Esophagus squamous epithelium (tissue), 5 donors: ENCODE measurements around the gene FGF12. TPM values are rescaled to one million over a fixed set of nuclear protein-coding genes. Genes with fewer than 3 reads are reported as not detected.
"Not testable (repeated sequence)": the region's sequence is repeated elsewhere in the genome, so short reads cannot be mapped to it uniquely, and the experiment has no call there.

Source experiments
- DNase-seq: peaks from one replicate; lab custom pipeline; 2025; lab: John Stamatoyannopoulos, UW
- H3K27ac ChIP-seq, 4 donors: fragments of 200-600 bp; sonication (generic); one replicate each; pipeline ENCODE4 v1.5.1; 2016 to 2019; ENCODE audit warnings: mild to moderate bottlenecking in 1 of 4
- H3K27me3 ChIP-seq, 4 donors: fragments of 200-600 bp; sonication (generic); 1 replicate in 3 of 4; 2 replicates in 1 of 4; pipeline versions ENCODE4 v1.5.1 to v1.6.0; 2017 to 2021; ENCODE audit warnings: antibody characterized with exemption in 1 of 4
- H3K36me3 ChIP-seq, 3 donors: fragments of 200-600 bp; sonication (generic); one replicate each; pipeline ENCODE4 v1.5.1; 2016 to 2019
- H3K4me1 ChIP-seq, 3 donors: fragments of 200-600 bp; sonication (generic); one replicate each; pipeline ENCODE4 v1.5.1; 2017 to 2019
- H3K4me3 ChIP-seq, 4 donors: fragments of 200-600 bp; sonication (generic); 1 replicate in 3 of 4; 2 replicates in 1 of 4; pipeline ENCODE4 v1.5.1; 2016 to 2019; ENCODE audit warnings: mild to moderate bottlenecking in 2 of 4, moderate library complexity in 1 of 4
- H3K9me3 ChIP-seq, 3 donors: fragments of 200-600 bp; sonication (generic); one replicate each; pipeline ENCODE4 v1.5.1; 2016 to 2019
- CTCF ChIP-seq, 6 experiments: fragments of 450-650 bp in 4 of 6; fragments of 200-600 bp in 2 of 6; sonication (generic) in 2 of 6; IDR thresholded peaks; one replicate each; pipeline ENCODE4 v1.5.1; 2016 to 2019; ENCODE audit warnings: antibody characterized with exemption in 6 of 6, mild to moderate bottlenecking in 4 of 6, moderate library complexity in 4 of 6
- POLR2A ChIP-seq, 4 donors: fragments of 450-650 bp; IDR thresholded peaks; one replicate each; pipeline ENCODE4 v1.6.1; 2017; ENCODE audit warnings: antibody characterized with exemption in 4 of 4, mild to moderate bottlenecking in 4 of 4, moderate library complexity in 3 of 4
- WGBS, 2 donors: methylation state at CpG; one replicate each; pipeline ENCODE4 v1.1.5; 2018; 5-methylcytosine and 5-hydroxymethylcytosine counted together
- intact Hi-C: fragments of 100-400 bp; cut with DNase I; formaldehyde crosslinking; loops from one replicate; pipeline ENCODE4 v1.15.0; 2022
- total RNA-seq, 4 donors: library from RNA; depleted of rRNA; stranded (reverse); fragments of >200 nt; gene quantifications; one replicate each; pipeline ENCODE4 v1.1.0, GENCODE V29; 2016
- donor health status: DM: yes; HTN: yes; CAD: no.

FGF12 gene
- total RNA-seq, 4 donors from 2014 or later, result 0.18 to 1.6 (median 0.86) TPM

DNA sequence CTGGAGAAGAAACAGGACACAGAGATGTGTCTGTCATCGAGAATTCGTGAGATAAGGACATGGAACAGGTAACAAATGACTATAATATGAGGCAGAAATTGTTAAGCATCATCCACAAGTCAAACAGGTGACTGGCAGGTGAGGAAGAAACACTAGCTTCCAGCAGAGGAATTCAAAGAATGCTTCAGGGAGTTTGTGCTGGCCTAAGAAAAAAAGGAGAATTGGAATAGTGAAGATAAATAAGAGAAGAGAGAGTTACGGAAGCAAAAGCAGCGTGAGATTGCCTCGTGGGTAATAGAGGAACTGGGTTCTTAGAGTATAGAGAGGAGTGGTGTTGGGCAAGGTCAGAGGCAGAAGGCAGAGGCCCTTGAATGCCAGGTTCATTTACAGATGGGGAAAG lies 22.9 kb upstream of the FGF12 start:
- H3K27ac ChIP-seq, result no peak overlapping the region
- no peaks in the 10 kb centered on the region for H3K9me3 ChIP-seq
- intact Hi-C loops, result no loop called here
- 51 to 64% methylated on average over 5 of the region's 5 CpGs for WGBS, 2 donors
- H3K4me3 ChIP-seq, result no peak overlapping the region
- no peaks in the 10 kb centered on the region for H3K36me3 ChIP-seq
- no peaks in the 10 kb centered on the region for H3K4me1 ChIP-seq
- DNase-seq, result no peak
- no peak for TF ChIP-seq POLR2A (IDR thresholded peaks at IDR 0.05)
- TF ChIP-seq CTCF (IDR thresholded peaks at IDR 0.05), result no peak
- no peaks in the 10 kb centered on the region for H3K27me3 ChIP-seq

DNA sequence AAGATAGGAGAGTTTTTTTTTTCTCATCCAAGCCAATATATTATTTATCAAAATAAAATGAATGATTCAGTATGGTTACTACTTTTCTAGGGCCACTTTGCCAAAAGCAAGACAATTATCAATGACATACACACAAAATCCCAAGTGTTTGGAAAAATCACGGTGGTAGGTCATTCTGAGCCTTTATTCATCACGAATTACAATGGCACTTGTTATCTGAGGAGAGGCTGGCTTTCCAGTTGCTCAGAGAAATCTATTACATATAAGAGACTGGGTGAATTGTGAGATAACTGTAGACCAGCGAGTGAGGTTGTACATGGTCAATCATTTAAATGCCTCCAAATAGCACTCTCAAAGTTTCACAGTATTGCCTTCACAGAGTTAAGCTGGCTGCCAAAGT lies 20.4 kb upstream of the FGF12 start:
- WGBS, 2 donors, result 40 to 45% methylated on average over 3 of the region's 3 CpGs
- H3K4me1 ChIP-seq, result no peaks in the 10 kb centered on the region
- DNase-seq, result no peak
- intact Hi-C loops, result no loop called here
- no peaks in the 10 kb centered on the region for H3K9me3 ChIP-seq
- TF ChIP-seq CTCF (IDR thresholded peaks at IDR 0.05) (no peak), POLR2A (IDR thresholded peaks at IDR 0.05) (no peak)
- no peak overlapping the region for H3K4me3 ChIP-seq
- no peak overlapping the region for H3K27ac ChIP-seq
- H3K36me3 ChIP-seq, result no peaks in the 10 kb centered on the region
- H3K27me3 ChIP-seq, result no peaks in the 10 kb centered on the region

DNA sequence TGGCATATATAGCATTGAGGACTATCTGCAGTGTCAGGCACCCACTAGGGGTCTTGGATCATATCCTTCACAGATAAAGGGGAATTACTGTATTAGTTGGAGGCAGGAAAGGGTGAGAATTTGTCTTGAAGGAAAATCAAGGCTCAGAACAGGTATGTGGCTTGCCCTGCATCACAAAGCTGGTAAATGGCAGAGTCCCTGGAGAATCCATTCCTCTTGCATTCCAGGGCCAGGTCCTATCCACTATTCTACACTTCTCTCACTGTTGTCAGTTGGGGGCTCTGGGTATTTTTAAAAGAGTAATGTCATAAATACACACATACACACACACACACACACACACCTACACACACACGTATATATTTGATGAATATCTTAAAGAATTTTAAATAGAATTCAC lies 19.8 kb upstream of the FGF12 start:
- DNase-seq, result no peak
- no peaks in the 10 kb centered on the region for H3K27me3 ChIP-seq
- H3K27ac ChIP-seq, result no peak overlapping the region
- TF ChIP-seq CTCF (IDR thresholded peaks at IDR 0.05) (no peak), POLR2A (IDR thresholded peaks at IDR 0.05) (no peak)
- WGBS, 2 donors, result 63% methylated on average over 1 of the region's 1 CpG
- H3K4me1 ChIP-seq, result no peaks in the 10 kb centered on the region
- H3K36me3 ChIP-seq, result no peaks in the 10 kb centered on the region
- no peak overlapping the region for H3K4me3 ChIP-seq
- intact Hi-C loops, result no loop called here
- no peaks in the 10 kb centered on the region for H3K9me3 ChIP-seq

DNA sequence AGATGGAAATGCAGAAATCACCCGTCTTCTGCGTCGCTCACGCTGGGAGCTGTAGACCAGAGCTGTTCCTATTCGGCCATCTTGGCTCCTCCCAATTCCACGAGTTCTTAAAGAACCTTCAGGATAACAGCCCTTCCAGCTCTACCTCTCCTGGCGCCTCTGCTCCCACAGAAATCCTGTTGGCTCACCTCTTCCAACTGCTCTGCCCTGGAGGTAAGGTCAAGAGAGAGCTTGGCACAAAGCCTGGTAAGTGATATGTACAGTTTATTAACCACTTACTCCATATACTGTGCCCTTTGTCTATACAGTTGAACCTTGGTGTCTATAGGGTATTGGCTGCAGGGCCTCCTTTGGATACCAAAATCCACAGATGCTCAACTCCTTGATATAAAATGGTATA lies 17.8 kb upstream of the FGF12 start:
- 85 to 89% methylated on average over 5 to 7 of the region's 7 CpGs for WGBS, 2 donors

DNA sequence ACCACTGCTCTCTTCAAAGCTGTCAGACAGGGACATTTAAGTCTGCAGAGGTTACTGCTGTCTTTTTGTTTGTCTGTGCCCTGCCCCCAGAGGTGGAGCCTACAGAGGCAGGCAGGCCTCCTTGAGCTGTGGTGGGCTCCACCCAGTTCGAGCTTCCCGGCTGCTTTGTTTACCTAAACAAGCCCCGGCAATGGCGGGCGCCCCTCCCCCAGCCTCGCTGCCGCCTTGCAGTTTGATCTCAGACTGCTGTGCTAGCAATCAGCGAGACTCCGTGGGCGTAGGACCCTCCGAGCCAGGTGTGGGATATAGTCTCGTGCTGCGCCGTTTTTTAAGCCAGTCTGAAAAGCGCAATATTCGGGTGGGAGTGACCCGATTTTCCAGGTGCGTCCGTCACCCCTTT lies 17.3 kb upstream of the FGF12 start:
- H3K27me3 ChIP-seq, H3K36me3 ChIP-seq, H3K9me3 ChIP-seq, H3K4me3 ChIP-seq, H3K27ac ChIP-seq, DNase-seq, H3K4me1 ChIP-seq, intact Hi-C loops: not testable (repeated sequence)
- WGBS, 2 donors, result 40% methylated on average over 6 of the region's 19 CpGs; no CpG with 5 or more reads in 1 of the 2 donors

More for the DNA sequence above, 17.8 kb upstream of the FGF12 start:
- Histone ChIP-seq H3K27me3 (no peaks in the 10 kb centered on the region), H3K9me3 (no peaks in the 10 kb centered on the region), H3K4me3 (no peak overlapping the region), H3K27ac (no peak overlapping the region), H3K36me3 (no peaks in the 10 kb centered on the region), H3K4me1 (no peaks in the 10 kb centered on the region)
- TF ChIP-seq POLR2A (IDR thresholded peaks at IDR 0.05) (no peak), CTCF (IDR thresholded peaks at IDR 0.05) (no peak)
- DNase-seq, result no peak
- intact Hi-C loops, result no loop called here

DNA sequence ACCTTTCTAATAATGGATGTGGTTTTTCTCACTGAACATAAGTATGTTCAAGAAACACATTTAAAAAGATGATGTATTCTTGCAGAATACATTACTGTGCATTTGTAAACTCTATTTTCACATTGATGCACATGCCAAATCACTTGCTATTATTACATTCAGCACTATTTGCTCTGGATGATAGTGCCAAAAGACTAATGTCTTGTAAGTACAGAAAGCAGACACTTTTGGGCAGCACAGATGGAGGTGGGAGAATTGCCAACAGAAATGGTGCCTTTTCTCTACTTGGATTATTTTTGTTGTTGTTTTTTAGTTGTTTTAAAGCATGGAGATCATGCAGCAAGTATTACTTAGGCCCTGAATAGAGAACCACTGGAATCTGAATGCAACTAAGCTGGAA lies 10.2 kb upstream of the FGF12 start:
- H3K36me3 ChIP-seq, result no peaks in the 10 kb centered on the region
- no peaks in the 10 kb centered on the region for H3K4me1 ChIP-seq
- intact Hi-C loops, result no loop called here
- H3K27me3 ChIP-seq, result no peaks in the 10 kb centered on the region
- H3K9me3 ChIP-seq, result no peaks in the 10 kb centered on the region
- no peak for DNase-seq
- no peak overlapping the region for H3K4me3 ChIP-seq
- TF ChIP-seq CTCF (IDR thresholded peaks at IDR 0.05) (no peak), POLR2A (IDR thresholded peaks at IDR 0.05) (no peak)
- no peak overlapping the region for H3K27ac ChIP-seq
